Fibroblast of lung (primary cell): ENCODE data around the gene FGF2. TPM values are rescaled to one million over a fixed set of nuclear protein-coding genes. Genes with fewer than 3 reads are reported as not detected.

ENCODE experiments used
- DNase-seq, 2 donors: peaks; one replicate each; pipeline versions ENCODE4 v3.0.0 to v3.0.0-alpha.2; 2010; ENCODE audit warnings: low read depth in 2 of 2
- H2AFZ ChIP-seq: 2 replicates; pipeline ENCODE4 v1.5.1; 2012; ENCODE audit warnings: low read length, control low read depth, inconsistent platforms
- H3K27ac ChIP-seq: 2 replicates; pipeline ENCODE4 v1.5.1; 2011; ENCODE audit warnings: low read length, control low read depth; ENCODE audit not compliant: insufficient read depth
- H3K27me3 ChIP-seq: 2 replicates; pipeline ENCODE4 v1.5.1; 2011; ENCODE audit warnings: mild to moderate bottlenecking, low read length; ENCODE audit not compliant: control insufficient read depth, insufficient read depth
- H3K36me3 ChIP-seq: 2 replicates; pipeline ENCODE4 v1.5.1; 2011; ENCODE audit warnings: low read length; ENCODE audit not compliant: control insufficient read depth, insufficient read depth
- H3K4me1 ChIP-seq: 2 replicates; pipeline ENCODE4 v1.5.1; 2011; ENCODE audit warnings: low read length; ENCODE audit not compliant: control insufficient read depth, insufficient read depth; ENCODE audit errors: extremely low read depth
- H3K4me2 ChIP-seq: 2 replicates; pipeline ENCODE4 v1.5.1; 2011; ENCODE audit warnings: low read length, control low read depth; ENCODE audit not compliant: insufficient read depth; ENCODE audit errors: extremely low read depth
- H3K4me3 ChIP-seq, 4 experiments: fragments of 200-600 bp in 1 of 4; sonication (generic) in 1 of 4; replicated peaks in 1 of 4; 2 replicates each; pipeline ENCODE4 v1.5.1; 2011 to 2016; ENCODE audit warnings: low read length in 4 of 4, low read depth in 3 of 4, mild to moderate bottlenecking in 3 of 4, control low read depth in 2 of 4, inconsistent platforms in 1 of 4, mixed read lengths in 1 of 4; ENCODE audit not compliant: insufficient read depth in 1 of 4; ENCODE audit errors: control extremely low read depth in 1 of 4
- H3K79me2 ChIP-seq: 2 replicates; pipeline ENCODE4 v1.5.1; 2012; ENCODE audit warnings: mild to moderate bottlenecking, low read length, inconsistent platforms; ENCODE audit not compliant: control insufficient read depth, insufficient read depth
- H3K9ac ChIP-seq: 2 replicates; pipeline ENCODE4 v1.5.1; 2011; ENCODE audit warnings: mild to moderate bottlenecking, low read length, control low read depth; ENCODE audit not compliant: insufficient read depth
- H3K9me3 ChIP-seq: 2 replicates; pipeline ENCODE4 v1.5.1; 2012; ENCODE audit warnings: low read depth, low read length; ENCODE audit not compliant: control insufficient read depth, insufficient read depth
- H4K20me1 ChIP-seq: 2 replicates; pipeline ENCODE4 v1.5.1; 2011; ENCODE audit warnings: low read length; ENCODE audit not compliant: control insufficient read depth, insufficient read depth; ENCODE audit errors: extremely low read depth
- EZH2 ChIP-seq: IDR thresholded peaks from 2 replicates; pipeline ENCODE4 v1.5.1; 2012; ENCODE audit warnings: low read length, control low read depth, mild to moderate bottlenecking; ENCODE audit errors: missing control alignments
- polyA plus RNA-seq, 2 donors: library from polyadenylated mRNA; depleted of rRNA in 1 of 2; stranded (reverse) in 1 of 2; unstranded in 1 of 2; fragments of >200 nt; gene quantifications; 2 replicates each; pipeline ENCODE4 v1.2.1, GENCODE V29; 2011 to 2012; ENCODE audit warnings: missing spikeins in 1 of 2
- total RNA-seq: library from RNA; depleted of rRNA; stranded (reverse); fragments of >200 nt; gene quantifications from 2 replicates; pipeline ENCODE4 v1.2.1, GENCODE V29; 2014
- TF ChIP-seq, protein P1 (sequence below), 2 donors: IDR thresholded peaks in 1 of 2; conservative IDR thresholded peaks in 1 of 2; 1 replicate in 1 of 2; 2 replicates in 1 of 2; pipeline ENCODE4 v1.5.1; 2011 to 2012; ENCODE audit warnings: low read length in 2 of 2, control low read depth in 1 of 2, inconsistent platforms in 1 of 2, low read depth in 1 of 2, mild to moderate bottlenecking in 1 of 2

The FGF2 gene
- total and polyA plus RNA-seq, 2 donors (not counting 1 experiment from before 2014, with no cell fraction given), result 38.5 to 98.3 TPM

GRCh38 chr4:122827258-122827878, 737 bp downstream of the FGF2 start:
- Histone ChIP-seq H4K20me1 (no peaks in the 10 kb centered on the region), H3K36me3 (no peaks in the 10 kb centered on the region), H3K4me1 (peaks cover 6% of the 10 kb centered on the region), H3K4me2 (peak overlapping the region; percentile 89), H3K9me3 (no peaks in the 10 kb centered on the region), H2AFZ (peak overlapping the region; percentile 54), H3K27ac (peak overlapping the region; percentile 88), H3K79me2 (peaks cover 54% of the 10 kb centered on the region), H3K9ac (peak overlapping the region; percentile 84), H3K27me3 (no peaks in the 10 kb centered on the region), H3K4me3 (peak overlapping the region; percentile 85 to 92 (median 86))
- TF ChIP-seq, protein P1, sequence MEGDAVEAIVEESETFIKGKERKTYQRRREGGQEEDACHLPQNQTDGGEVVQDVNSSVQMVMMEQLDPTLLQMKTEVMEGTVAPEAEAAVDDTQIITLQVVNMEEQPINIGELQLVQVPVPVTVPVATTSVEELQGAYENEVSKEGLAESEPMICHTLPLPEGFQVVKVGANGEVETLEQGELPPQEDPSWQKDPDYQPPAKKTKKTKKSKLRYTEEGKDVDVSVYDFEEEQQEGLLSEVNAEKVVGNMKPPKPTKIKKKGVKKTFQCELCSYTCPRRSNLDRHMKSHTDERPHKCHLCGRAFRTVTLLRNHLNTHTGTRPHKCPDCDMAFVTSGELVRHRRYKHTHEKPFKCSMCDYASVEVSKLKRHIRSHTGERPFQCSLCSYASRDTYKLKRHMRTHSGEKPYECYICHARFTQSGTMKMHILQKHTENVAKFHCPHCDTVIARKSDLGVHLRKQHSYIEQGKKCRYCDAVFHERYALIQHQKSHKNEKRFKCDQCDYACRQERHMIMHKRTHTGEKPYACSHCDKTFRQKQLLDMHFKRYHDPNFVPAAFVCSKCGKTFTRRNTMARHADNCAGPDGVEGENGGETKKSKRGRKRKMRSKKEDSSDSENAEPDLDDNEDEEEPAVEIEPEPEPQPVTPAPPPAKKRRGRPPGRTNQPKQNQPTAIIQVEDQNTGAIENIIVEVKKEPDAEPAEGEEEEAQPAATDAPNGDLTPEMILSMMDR (conservative IDR thresholded peaks at IDR 0.05 in 1 of 2, IDR thresholded peaks at IDR 0.05 in 1 of 2; ENCODE audit: low read depth in 1 of 2, low read length in 2 of 2), result peak; percentile 17 to 20
- no peak for TF ChIP-seq EZH2
- peak; percentile 40 to 49 for DNase-seq

DNA sequence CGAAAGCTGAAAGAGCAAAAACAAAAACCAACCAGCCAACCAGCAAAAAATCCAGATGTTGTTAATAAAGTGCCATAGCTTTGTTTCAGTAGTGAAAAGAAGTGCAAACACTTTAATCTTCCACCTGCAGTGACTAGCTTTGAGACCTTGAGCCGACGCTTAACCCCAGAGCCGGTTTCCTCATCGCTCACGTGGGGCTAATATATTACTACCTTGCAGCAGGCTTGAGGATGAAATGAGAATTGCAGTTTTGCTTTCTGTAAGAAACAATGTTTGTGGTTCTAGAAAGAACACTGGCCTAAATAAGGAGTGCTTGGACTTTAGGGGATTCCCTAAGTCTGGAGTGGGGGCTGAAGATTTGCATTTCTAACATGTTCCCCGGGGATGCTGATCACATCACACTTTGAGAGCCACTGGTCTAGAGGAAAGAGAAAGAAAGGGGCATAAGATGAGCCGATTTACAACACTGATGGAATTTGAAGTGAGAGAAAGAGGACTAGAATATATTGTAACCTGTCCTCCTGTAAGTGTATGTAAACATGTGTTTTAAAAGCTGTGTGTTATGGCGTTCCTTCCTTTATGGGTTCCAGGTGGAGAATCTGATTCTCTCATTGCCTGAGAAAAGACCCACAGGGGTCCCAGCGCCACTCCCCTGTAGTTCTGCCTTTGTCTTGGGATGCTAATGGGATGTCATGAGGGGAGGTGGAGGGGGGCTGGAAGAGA, 1.4 kb downstream of the FGF2 start:
- Histone ChIP-seq H3K27me3 (no peaks in the 10 kb centered on the region), H3K4me2 (peak overlapping the region; percentile 89), H3K36me3 (no peaks in the 10 kb centered on the region), H4K20me1 (no peaks in the 10 kb centered on the region), H3K9me3 (no peaks in the 10 kb centered on the region), H3K4me3 (peak overlapping the region; percentile 85 to 92 (median 86)), H3K4me1 (peaks cover 8% of the 10 kb centered on the region), H3K9ac (peak overlapping the region; percentile 84), H3K27ac (peak overlapping the region; percentile 88), H2AFZ (no peak overlapping the region), H3K79me2 (peaks cover 61% of the 10 kb centered on the region)
- TF ChIP-seq, protein P1 (conservative IDR thresholded peaks at IDR 0.05 in 1 of 2, IDR thresholded peaks at IDR 0.05 in 1 of 2; ENCODE audit: low read depth in 1 of 2, low read length in 2 of 2), result peak; percentile 17 to 40
- no peak for TF ChIP-seq EZH2
- peak; percentile 73 to 74 for DNase-seq

GRCh38 chr4:122830426-122831095, 3.9 kb downstream of the FGF2 start:
- H3K9me3 ChIP-seq, result no peaks in the 10 kb centered on the region
- DNase-seq, result peak; percentile 44 to 61
- no peaks in the 10 kb centered on the region for H4K20me1 ChIP-seq
- H3K4me3 ChIP-seq, result peak overlapping the region in 2 of 4 experiments; percentile 88 to 92
- no peak overlapping the region for H3K27ac ChIP-seq
- H2AFZ ChIP-seq, result no peak overlapping the region
- peaks cover 85% of the 10 kb centered on the region for H3K79me2 ChIP-seq
- no peaks in the 10 kb centered on the region for H3K27me3 ChIP-seq
- H3K9ac ChIP-seq, result no peak overlapping the region
- H3K36me3 ChIP-seq, result no peaks in the 10 kb centered on the region
- no peak for TF ChIP-seq EZH2
- TF ChIP-seq, protein P1 (conservative IDR thresholded peaks at IDR 0.05 in 1 of 2, IDR thresholded peaks at IDR 0.05 in 1 of 2; ENCODE audit: low read depth in 1 of 2, low read length in 2 of 2), result no peak
- H3K4me1 ChIP-seq, result peaks cover 8% of the 10 kb centered on the region
- H3K4me2 ChIP-seq, result peak overlapping the region; percentile 52
